Adipocyte (in vitro differentiated cells): ENCODE data around the gene FBXL5.
A peak's percentile ranks its signal among the peaks of the same experiment; 100 is the strongest.

Experiments
- DNase-seq: peaks from one replicate; pipeline ENCODE4 v3.0.0-alpha.2; 2015; ENCODE audit warnings: low read depth
- H3K27me3 ChIP-seq: replicated peaks from 2 replicates; pipeline ENCODE4 v1.7.0; 2013; ENCODE audit warnings: mild to moderate bottlenecking, low read length, moderate library complexity; ENCODE audit not compliant: control insufficient read depth, insufficient read depth
- H3K36me3 ChIP-seq: 2 replicates; pipeline ENCODE4 v1.7.0; 2013; ENCODE audit warnings: low read length, mild to moderate bottlenecking, moderate library complexity; ENCODE audit not compliant: control insufficient read depth, insufficient read depth, severe bottlenecking
- H3K4me1 ChIP-seq: 2 replicates; pipeline ENCODE4 v1.7.0; 2013; ENCODE audit warnings: mild to moderate bottlenecking, low read length, moderate library complexity; ENCODE audit not compliant: control insufficient read depth, insufficient read depth
- H3K4me3 ChIP-seq: 2 replicates; pipeline ENCODE4 v1.7.0; 2013; ENCODE audit warnings: mild to moderate bottlenecking, low read length, moderate library complexity
- H3K9ac ChIP-seq: 2 replicates; pipeline ENCODE4 v1.7.0; 2013; ENCODE audit warnings: mild to moderate bottlenecking, low read length, moderate library complexity
- H3K9me3 ChIP-seq: 2 replicates; pipeline ENCODE4 v1.7.0; 2013; ENCODE audit warnings: mild to moderate bottlenecking, low read length, moderate library complexity; ENCODE audit not compliant: control insufficient read depth

Gene FBXL5

DNA sequence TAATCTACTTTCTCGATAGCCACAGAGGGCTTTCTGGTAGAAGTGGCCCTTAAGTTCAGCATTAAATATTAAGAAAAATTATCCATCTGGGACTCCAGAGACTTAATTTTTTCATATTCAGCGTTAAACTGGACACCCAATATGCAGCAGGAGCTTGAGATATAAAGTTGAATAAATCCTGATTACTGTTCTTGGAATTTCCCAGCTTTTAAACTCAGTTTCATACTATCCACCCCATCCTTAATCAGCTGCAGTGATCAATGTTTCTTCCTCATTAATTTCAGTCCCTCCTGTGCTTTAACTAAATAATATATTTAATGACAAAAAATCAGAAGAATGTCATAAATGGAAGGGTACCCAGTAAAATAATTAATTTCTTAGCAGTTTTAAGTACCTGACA, 3.6 kb upstream of the FBXL5 start:
- no peak overlapping the region for H3K9ac ChIP-seq
- H3K4me3 ChIP-seq, result no peak overlapping the region
- no peaks in the 10 kb centered on the region for H3K36me3 ChIP-seq
- DNase-seq, result no peak
- H3K27me3 ChIP-seq, result no peaks in the 10 kb centered on the region
- H3K9me3 ChIP-seq, result no peaks in the 10 kb centered on the region
- peaks cover 45% of the 10 kb centered on the region for H3K4me1 ChIP-seq

DNA sequence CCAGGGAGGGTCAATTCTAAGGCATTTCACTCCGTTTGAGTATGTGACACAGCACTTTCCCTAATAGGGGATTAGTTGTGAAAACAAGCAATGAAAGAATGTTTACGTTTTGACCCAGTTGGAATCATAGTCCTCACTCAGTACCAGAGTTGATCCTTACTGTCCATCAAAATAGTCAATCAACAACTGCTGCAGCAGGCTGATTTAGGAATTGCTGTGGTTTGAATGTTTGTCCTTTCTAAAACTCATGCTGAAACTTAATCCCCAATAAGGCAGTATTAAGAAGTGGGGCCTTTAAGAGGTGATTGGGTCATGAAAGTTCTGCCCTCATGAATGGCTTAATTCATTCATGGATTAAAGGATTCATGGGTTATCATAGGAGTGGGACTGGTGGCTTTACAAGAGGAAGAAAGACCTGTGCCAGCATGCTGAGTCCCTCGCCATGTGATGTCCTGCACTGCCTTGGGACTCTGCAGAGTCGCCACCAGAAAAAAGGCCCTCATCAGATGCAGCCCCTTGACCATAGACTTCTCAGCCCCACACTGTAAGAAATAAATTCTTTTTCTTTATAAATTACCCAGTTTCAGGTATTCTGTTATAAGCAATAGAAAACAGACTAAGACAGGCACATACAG, 3.1 kb upstream of the FBXL5 start:
- peak overlapping the region; percentile 18 for H3K9ac ChIP-seq
- no peak overlapping the region for H3K4me3 ChIP-seq
- no peak for DNase-seq
- H3K9me3 ChIP-seq, result no peaks in the 10 kb centered on the region
- H3K27me3 ChIP-seq, result no peaks in the 10 kb centered on the region
- peaks cover 47% of the 10 kb centered on the region for H3K4me1 ChIP-seq
- H3K36me3 ChIP-seq, result no peaks in the 10 kb centered on the region

DNA sequence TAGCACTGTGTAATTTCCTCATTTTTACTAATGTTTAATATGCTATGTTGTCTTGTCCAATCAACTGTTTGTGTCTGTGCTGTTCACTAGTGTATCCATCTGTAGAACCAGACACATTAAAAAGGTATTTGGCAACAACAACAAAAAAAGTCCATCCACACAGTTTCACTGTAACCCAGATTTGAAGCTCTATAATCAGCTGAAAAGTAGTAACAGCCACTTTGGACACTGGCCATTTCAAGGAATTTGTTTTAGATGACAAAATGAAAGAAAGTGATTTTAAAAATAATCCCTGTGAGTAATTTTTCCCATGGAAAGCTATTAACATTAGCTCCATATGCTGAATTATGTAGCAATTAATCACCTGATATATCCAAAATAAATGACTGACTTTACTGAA, 2.2 kb upstream of the FBXL5 start:
- DNase-seq, result peak; percentile 34
- H3K4me3 ChIP-seq, result no peak overlapping the region
- H3K4me1 ChIP-seq, result peaks cover 56% of the 10 kb centered on the region
- H3K9me3 ChIP-seq, result no peaks in the 10 kb centered on the region
- no peaks in the 10 kb centered on the region for H3K27me3 ChIP-seq
- H3K36me3 ChIP-seq, result no peaks in the 10 kb centered on the region
- peak overlapping the region; percentile 18 for H3K9ac ChIP-seq

DNA sequence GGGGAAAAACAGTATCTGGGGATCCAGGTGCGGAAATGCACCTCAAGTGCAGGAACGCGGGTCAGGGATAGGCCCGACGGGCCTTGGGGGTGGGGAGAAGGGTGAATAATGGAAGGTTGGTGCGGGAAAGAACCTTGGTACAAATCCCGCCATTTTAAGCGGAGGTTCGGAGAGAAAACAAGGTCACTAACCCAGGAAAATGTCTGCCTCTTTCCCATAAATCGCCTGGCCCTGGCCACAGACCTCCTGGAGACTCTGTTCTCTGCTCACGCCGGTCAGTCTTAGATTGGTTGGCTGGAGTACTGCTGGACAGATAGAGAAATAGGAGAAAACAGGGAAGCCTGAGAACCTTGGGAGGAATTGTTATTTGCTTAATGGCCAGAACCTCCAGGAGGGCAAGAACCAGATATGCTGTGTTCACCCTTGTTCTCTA, 897 bp upstream of the FBXL5 start:
- Histone ChIP-seq H3K36me3 (no peaks in the 10 kb centered on the region), H3K27me3 (no peaks in the 10 kb centered on the region), H3K9ac (peak overlapping the region; percentile 96), H3K4me1 (peaks cover 69% of the 10 kb centered on the region), H3K4me3 (peak overlapping the region; percentile 93), H3K9me3 (no peaks in the 10 kb centered on the region)
- DNase-seq, result no peak

DNA sequence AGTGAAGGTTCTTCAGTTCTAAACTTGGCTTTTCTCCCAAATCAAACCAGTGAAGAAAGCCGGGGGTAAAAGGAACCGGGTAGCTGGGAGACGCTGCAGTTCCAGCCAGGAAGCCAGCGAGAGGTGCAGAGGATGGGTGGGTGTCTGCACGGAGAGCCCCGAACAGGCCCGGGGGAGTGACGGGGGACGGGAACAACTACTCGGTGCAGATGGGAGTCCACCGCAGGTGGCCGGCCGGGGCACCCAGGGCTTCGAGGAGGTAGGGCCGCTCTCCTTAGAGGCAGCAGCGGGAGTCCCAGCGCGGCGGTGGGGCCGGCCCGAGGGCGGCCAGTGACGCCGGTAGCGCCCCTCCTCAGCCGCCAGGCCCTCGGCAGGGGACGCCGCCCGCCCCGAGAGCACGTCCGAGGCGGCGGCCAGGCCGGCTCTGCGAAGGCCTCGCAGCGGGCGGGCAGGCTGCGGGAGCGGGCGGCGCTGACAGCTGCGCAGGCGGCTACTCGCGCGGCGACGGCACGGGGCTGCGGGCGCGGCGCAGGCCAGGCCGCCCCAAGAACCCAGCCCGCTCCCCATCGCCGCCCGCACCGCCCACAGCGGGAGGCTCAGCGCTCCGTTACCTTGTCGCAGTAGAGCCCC, 449 bp downstream of the FBXL5 start:
- H3K4me3 ChIP-seq, result peak overlapping the region; percentile 93
- no peaks in the 10 kb centered on the region for H3K36me3 ChIP-seq
- H3K4me1 ChIP-seq, result peaks cover 73% of the 10 kb centered on the region
- H3K9me3 ChIP-seq, result no peaks in the 10 kb centered on the region
- peak; percentile 67 for DNase-seq
- H3K9ac ChIP-seq, result peak overlapping the region; percentile 96
- no peaks in the 10 kb centered on the region for H3K27me3 ChIP-seq

DNA sequence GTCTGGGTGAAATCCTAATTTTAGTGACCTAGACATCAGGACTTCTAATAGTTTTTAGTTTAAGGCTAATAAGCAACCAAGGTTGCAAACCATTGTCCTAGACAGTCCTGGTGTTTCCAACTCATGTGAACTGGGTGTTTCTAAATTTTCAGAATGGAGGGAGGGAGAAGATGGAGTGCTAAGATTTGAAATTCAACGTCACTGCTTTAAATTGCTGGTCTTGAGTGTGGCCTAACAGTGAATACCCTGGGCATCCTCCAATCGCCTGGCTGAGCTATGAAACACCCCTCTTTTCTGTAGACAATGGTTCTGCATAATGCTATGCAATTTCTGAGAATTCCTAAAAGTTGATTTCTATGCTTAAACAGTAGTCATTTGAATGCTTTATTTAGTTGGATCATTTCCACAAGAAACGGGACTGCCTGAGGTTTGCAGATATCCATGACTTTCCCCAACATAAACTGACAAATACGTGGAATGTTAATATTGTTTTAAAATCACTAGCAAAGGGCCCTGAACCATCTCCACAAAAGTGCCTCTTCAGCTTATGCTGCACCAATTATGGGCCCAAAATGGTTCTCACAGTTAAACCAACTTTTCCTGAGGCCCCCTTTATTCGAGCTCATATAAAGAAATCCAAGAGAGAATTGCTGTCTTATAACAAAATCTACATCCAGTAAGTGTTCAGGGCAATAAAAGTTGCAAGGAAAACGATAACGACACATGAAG, 1.1 kb downstream of the FBXL5 start:
- Histone ChIP-seq H3K9me3 (no peaks in the 10 kb centered on the region), H3K27me3 (no peaks in the 10 kb centered on the region), H3K4me3 (peak overlapping the region; percentile 93), H3K36me3 (no peaks in the 10 kb centered on the region), H3K4me1 (peaks cover 73% of the 10 kb centered on the region), H3K9ac (peak overlapping the region; percentile 96)
- DNase-seq, result peak; percentile 75

DNA sequence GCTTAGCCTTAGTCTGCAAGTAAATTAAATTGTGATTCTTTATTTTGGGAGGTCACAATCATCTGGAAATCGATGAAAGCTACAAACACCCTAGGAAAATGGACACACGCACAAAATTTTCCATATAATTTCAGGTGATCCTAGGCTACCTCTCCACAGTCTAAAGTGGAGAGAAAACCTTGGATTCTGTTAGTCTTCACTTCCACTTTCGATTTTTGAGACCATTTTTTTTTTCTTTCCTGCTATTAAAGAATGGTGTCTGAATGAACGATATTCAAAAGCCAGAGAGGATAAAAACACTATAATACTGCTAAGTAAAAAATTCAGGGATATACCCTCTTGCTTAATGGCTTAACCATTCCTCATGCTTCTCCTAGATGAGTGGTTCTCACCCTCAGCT, 1.7 kb downstream of the FBXL5 start:
- H3K4me1 ChIP-seq, result peaks cover 74% of the 10 kb centered on the region
- H3K36me3 ChIP-seq, result no peaks in the 10 kb centered on the region
- peak; percentile 25 for DNase-seq
- no peaks in the 10 kb centered on the region for H3K27me3 ChIP-seq
- H3K9me3 ChIP-seq, result no peaks in the 10 kb centered on the region
- peak overlapping the region; percentile 96 for H3K9ac ChIP-seq
- peak overlapping the region; percentile 93 for H3K4me3 ChIP-seq

DNA sequence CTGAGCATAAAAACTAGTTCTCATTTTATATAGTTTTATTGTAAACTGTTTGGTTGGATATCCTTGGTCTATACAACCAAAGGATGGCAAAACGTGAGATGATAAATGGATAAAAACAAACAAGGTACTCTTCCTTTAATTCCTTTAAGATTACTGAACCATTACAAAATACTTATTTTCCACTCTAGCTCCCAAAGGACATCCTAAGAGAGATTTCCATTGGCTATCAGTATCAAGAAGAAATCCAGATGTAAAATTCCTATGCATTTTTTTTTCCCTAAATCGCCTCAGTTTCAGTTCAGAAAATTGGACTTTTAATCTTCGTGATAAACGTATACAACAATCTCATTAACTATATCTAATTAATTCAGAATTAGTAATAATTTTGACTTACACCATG, 2.3 kb downstream of the FBXL5 start:
- peak; percentile 40 for DNase-seq
- H3K4me1 ChIP-seq, result peaks cover 71% of the 10 kb centered on the region
- H3K4me3 ChIP-seq, result peak overlapping the region; percentile 93

DNA sequence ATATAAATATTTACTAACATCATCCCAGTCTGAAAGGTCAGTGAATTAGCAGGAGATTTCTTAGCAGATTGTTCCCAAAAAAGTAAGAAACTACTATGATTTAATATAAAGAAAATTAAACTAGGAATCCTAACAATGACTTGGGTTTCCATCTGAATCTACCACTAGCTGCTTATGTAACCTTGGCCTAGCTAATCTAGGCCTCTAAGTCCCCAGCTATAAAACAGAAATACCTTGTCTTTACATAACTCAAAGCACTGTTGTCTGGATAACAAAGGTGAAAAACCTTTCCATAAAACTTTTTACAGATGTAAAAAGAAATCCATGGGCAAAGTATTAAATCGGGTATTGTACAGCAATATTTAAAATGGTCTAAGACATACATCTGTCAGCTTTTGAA, 3.0 kb downstream of the FBXL5 start:
- Histone ChIP-seq H3K27me3 (no peaks in the 10 kb centered on the region), H3K4me3 (peak overlapping the region; percentile 93), H3K4me1 (peaks cover 64% of the 10 kb centered on the region), H3K36me3 (no peaks in the 10 kb centered on the region), H3K9ac (peak overlapping the region; percentile 96), H3K9me3 (no peaks in the 10 kb centered on the region)
- peak; percentile 20 for DNase-seq

More for the DNA sequence above, 2.3 kb downstream of the FBXL5 start:
- Histone ChIP-seq H3K36me3 (no peaks in the 10 kb centered on the region), H3K9me3 (no peaks in the 10 kb centered on the region), H3K9ac (peak overlapping the region; percentile 96), H3K27me3 (no peaks in the 10 kb centered on the region)

DNA sequence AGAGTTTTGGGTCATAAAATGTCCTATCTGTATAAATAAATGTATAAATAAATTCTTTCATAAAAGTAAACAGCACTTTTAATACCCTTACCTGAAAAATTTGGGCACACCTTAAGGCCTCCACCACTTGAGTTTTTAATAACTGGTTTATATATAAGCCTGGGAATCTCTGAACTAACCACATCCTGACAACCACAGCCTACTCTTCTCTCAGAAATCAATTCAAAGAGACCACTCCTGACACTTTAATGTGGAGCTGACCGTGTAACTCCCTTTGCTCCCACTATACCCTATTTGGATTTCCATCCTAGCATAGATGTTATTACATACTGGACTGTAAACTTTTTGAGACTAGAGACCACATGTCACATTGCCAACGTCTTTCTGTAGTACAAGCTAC, 3.5 kb downstream of the FBXL5 start:
- H3K9ac ChIP-seq, result peak overlapping the region; percentile 96
- peak; percentile 17 for DNase-seq
- no peaks in the 10 kb centered on the region for H3K36me3 ChIP-seq
- H3K4me1 ChIP-seq, result peaks cover 59% of the 10 kb centered on the region
- no peaks in the 10 kb centered on the region for H3K27me3 ChIP-seq
- peak overlapping the region; percentile 93 for H3K4me3 ChIP-seq
- no peaks in the 10 kb centered on the region for H3K9me3 ChIP-seq

DNA sequence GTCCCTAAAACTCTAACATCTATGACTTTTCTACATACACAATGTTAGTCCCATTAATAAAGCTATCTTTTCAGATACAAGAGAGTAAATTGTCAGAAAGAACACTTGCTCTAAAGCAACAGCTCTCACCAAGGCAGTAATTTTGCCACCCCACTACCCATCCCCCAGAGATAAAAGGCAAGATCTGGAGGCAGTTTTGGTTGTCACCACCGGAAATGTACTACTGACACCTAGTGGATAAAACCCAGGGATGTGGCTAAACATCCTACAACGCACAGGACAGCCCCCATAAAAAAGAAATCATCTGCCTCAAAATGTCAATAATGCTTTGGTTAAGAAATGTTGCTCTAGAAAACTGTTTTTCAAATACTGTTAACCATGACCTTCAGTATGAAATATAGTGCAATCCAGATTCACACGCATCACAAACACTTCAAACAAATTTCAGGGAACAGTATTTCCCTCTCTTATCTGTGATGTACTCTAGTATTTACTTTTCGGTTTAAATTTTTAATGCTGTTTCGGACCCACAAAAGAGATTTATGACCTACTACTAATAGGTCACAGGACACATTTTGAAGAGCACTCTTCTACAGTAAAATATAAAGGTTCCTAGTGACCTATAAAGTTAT, 5.1 kb downstream of the FBXL5 start:
- Histone ChIP-seq H3K9ac (peak overlapping the region; percentile 8), H3K9me3 (no peaks in the 10 kb centered on the region), H3K27me3 (no peaks in the 10 kb centered on the region), H3K4me3 (no peak overlapping the region), H3K4me1 (peaks cover 49% of the 10 kb centered on the region), H3K36me3 (no peaks in the 10 kb centered on the region)
- peak; percentile 78 for DNase-seq
